NB4 (cell line): ENCODE measurements around the gene SPAG9.

ENCODE experiments used
- MAX ChIP-seq: IDR thresholded peaks from 2 replicates; pipeline ENCODE4 v1.6.1; 2011; ENCODE audit warnings: low read depth, low read length
- MYC ChIP-seq: IDR thresholded peaks from 2 replicates; pipeline ENCODE4 v1.6.1; 2011; ENCODE audit warnings: low read depth, low read length
- POLR2A ChIP-seq: IDR thresholded peaks from 2 replicates; pipeline ENCODE4 v1.6.1; 2011; ENCODE audit warnings: mild to moderate bottlenecking; ENCODE audit not compliant: insufficient read length; ENCODE audit errors: extremely low read depth

GRCh38 chr17:50981279-50981678, 139.4 kb downstream of the SPAG9 start:
- TF ChIP-seq POLR2A = no peak
- no peak for TF ChIP-seq MAX
- no peak for TF ChIP-seq MYC
